Spinal cord (tissue), 10 donors: ENCODE measurements around the gene SKA2. TPM values are rescaled to one million over a fixed set of nuclear protein-coding genes. Genes with fewer than 3 reads are reported as not detected.
A peak's percentile ranks its signal among the peaks of the same experiment; 100 is the strongest.

ENCODE experiments used
- DNase-seq, 6 donors: peaks; one replicate each; pipeline versions ENCODE4 v3.0.0 to v3.0.0-alpha.2; 2013 to 2015; ENCODE audit warnings: low spot score in 6 of 6, low read depth in 4 of 6
- H3K27ac ChIP-seq: one replicate; pipeline ENCODE4 v1.5.1; 2013; ENCODE audit warnings: low read depth, low read length, control low read depth
- H3K27me3 ChIP-seq: one replicate; pipeline ENCODE4 v1.6.1; 2013; ENCODE audit warnings: low read length; ENCODE audit not compliant: control insufficient read depth, insufficient read depth
- H3K36me3 ChIP-seq: one replicate; pipeline ENCODE4 v1.6.1; 2013; ENCODE audit warnings: low read length; ENCODE audit not compliant: control insufficient read depth, insufficient read depth
- H3K4me1 ChIP-seq: one replicate; pipeline ENCODE4 v1.6.1; 2013; ENCODE audit warnings: low read length; ENCODE audit not compliant: control insufficient read depth, insufficient read depth
- H3K4me3 ChIP-seq: one replicate; pipeline ENCODE4 v1.5.1; 2013; ENCODE audit warnings: low read depth, low read length, control low read depth
- H3K9me3 ChIP-seq: one replicate; pipeline ENCODE4 v1.6.1; 2013; ENCODE audit warnings: low read length; ENCODE audit not compliant: control insufficient read depth, insufficient read depth
- WGBS: methylation state at CpG from one replicate; pipeline ENCODE4 v1.1.5; 2013; ENCODE audit warnings: missing lambda C conversion rate; ENCODE audit not compliant: insufficient coverage; 5-methylcytosine and 5-hydroxymethylcytosine counted together
- polyA plus RNA-seq, 2 donors: library from polyadenylated mRNA; unstranded; fragments of 120-200 nt; gene quantifications; one replicate each; pipeline ENCODE4 v1.2.1, GENCODE V29; 2013; ENCODE audit not compliant: insufficient read length in 2 of 2
- total RNA-seq, 2 donors: library from RNA; depleted of rRNA in 1 of 2; stranded (reverse); fragments of 120-200 nt in 1 of 2; fragments of >200 nt in 1 of 2; gene quantifications; one replicate each; pipeline versions ENCODE4 v1.2.3 to v1.2.4, GENCODE V29; 2013 to 2014
- donor health status: healthy.

SKA2 gene
- total and polyA plus RNA-seq, 4 donors, result 83.9 to 118 (median 92.0) TPM

- Histone ChIP-seq H3K9me3 (no peaks in the 10 kb centered on the region), H3K4me1 (peaks cover 5% of the 10 kb centered on the region), H3K27ac (no peak overlapping the region), H3K4me3 (no peak overlapping the region), H3K27me3 (no peaks in the 10 kb centered on the region), H3K36me3 (peaks cover 8% of the 10 kb centered on the region)
- DNase-seq, result peak in 1 of 6 donors; percentile 1
- WGBS, result 77% methylated on average over 5 of the region's 7 CpGs
These were observed 46.4 kb downstream of the SKA2 start for GRCh38 chr17:59108400-59109102.

DNA sequence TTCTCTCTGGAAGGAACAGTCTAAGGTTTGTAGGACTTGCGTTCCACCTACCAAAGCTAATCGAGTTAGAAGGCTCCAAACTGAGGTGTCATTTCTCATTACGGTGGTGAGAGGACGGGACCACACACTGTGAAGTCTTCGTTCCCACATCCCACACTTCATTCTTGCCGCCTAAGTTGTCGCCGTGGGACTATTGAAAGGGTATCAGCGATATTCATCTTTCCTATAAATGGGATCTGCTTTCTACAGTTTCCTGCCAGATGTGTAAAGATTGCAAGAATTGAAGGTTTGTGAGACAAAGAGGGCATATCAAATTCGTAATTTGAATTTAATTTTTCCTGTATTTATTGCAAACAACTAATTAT is 47.7 kb downstream of the SKA2 start:
- Histone ChIP-seq H3K9me3 (no peaks in the 10 kb centered on the region), H3K27ac (peak overlapping the region; percentile 72), H3K27me3 (no peaks in the 10 kb centered on the region), H3K4me1 (peaks cover 5% of the 10 kb centered on the region), H3K36me3 (peaks cover 7% of the 10 kb centered on the region), H3K4me3 (peak overlapping the region; percentile 77)
- DNase-seq, result peak in 1 of 6 donors; percentile 10
- no CpG with 5 or more reads among the region's 10 CpGs for WGBS

DNA sequence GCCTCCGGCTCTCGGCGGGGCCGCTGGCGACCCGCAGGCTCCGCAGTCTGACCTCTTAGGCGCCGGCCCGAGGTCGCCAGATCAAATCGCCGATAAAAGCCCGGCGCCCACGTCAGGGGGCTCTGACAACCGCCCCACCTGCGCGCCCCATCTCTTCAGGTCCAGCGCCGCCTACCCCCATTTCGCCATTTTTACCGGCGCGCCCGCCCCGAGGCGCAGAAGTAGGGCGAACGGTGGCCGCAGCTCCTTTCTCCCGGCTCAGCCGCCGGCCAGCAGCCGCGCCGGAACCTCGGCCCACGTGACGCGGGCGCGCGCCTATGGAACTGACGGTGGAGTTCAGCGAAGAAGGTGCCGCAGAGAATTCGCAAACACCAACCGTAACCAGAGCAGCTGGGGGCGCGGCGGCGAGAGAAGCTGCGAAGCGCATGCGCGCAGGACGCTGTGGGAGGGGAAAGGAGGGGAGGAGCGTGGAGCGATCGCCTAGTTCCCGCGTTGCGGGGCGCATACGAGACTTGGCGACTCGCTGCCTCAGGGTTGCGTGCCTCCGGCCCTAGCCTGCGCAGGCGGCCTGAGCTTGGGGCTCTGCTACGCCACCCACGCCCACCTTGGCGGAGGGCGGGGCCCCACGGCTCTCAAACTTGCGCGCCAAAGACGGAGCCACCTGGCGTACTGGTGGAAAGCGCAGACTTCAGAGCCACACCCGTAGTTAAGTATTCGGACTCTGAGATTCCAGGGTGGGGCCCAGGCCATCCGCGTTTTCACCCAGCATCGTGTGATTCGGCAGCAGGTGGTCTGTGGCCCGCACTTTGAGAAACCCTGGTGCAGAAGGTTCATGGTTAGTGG is 48.3 kb downstream of the SKA2 start, which contains the start of gene TRIM37:
TSS of gene TRIM37 (minus strand) at position 418 of the 843 bp plus-strand sequence. CDS start 419 bp downstream, outside the sequence.
- no peaks in the 10 kb centered on the region for H3K9me3 ChIP-seq
- WGBS, result under 1% methylated on average over 89 of the region's 89 CpGs
- H3K36me3 ChIP-seq, result peaks cover 7% of the 10 kb centered on the region
- H3K4me3 ChIP-seq, result peak within 1 kb of the TSS; percentile 77
- peaks cover 5% of the 10 kb centered on the region for H3K4me1 ChIP-seq
- H3K27ac ChIP-seq, result peak within 1 kb of the TSS; percentile 90
- H3K27me3 ChIP-seq, result no peaks in the 10 kb centered on the region
- DNase-seq, result peak; percentile 93 to 99 (median 96)

DNA sequence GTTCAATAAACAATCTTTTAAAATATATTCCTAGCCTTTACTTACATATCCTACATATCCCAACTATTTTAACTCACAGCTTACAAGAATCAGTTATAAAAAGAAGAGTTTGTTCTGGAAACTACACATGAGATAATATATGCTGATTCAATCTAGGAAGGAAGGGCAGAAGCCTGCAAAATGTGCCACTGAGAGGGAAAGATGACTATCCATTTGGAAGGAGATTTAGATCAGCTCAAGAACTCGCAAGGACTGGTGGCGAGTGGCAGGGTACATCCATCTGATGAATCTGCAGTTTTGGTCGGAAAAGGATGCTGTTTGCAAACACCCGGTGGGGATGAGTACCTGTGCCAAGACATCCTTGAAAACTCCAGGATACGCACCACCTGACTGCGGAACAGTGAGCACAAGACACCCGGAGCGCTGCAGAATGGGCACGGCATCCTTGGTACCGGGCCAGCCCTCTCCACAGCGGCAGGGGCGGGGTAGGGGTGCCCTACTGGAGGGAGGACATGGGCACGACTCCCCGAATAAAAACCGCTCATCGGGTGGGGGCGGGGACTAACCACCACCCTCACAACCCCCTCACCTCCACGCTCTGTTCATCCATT is 49.0 kb downstream of the SKA2 start:
- peak in 5 of 6 donors; percentile 28 to 78 (median 39) for DNase-seq
- WGBS, result under 1% methylated on average over 18 of the region's 18 CpGs

DNA sequence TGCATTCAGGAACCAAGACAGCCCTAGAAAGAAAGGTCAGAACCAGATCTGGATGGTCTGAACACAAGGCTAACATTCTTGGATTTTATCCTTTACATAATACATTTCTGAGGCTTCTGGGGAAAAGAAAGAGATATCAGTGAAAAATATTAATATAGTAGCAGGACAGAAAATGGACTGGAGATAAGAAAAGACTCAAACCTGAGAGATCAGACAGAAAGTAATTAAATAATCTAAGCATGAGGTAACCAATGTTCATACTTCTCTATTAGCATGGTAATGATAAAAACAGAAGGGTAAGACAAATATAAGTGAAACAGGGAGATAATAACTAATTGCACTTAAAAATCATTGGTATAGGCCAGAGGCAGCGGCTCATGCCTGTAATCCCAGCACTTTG is 53.8 kb downstream of the SKA2 start:
- H3K27ac ChIP-seq, result no peak overlapping the region
- WGBS, result no CpG with 5 or more reads among the region's 1 CpG
- H3K27me3 ChIP-seq, result no peaks in the 10 kb centered on the region
- H3K36me3 ChIP-seq, result peaks cover 19% of the 10 kb centered on the region
- H3K4me3 ChIP-seq, result no peak overlapping the region
- H3K4me1 ChIP-seq, result peaks cover 3% of the 10 kb centered on the region
- H3K9me3 ChIP-seq, result no peaks in the 10 kb centered on the region
- DNase-seq, result no peak

More for the DNA sequence above, 49.0 kb downstream of the SKA2 start:
- Histone ChIP-seq H3K36me3 (peaks cover 7% of the 10 kb centered on the region), H3K4me1 (peaks cover 5% of the 10 kb centered on the region), H3K27me3 (no peaks in the 10 kb centered on the region), H3K27ac (peak overlapping the region; percentile 90), H3K4me3 (peak overlapping the region; percentile 77), H3K9me3 (no peaks in the 10 kb centered on the region)

DNA sequence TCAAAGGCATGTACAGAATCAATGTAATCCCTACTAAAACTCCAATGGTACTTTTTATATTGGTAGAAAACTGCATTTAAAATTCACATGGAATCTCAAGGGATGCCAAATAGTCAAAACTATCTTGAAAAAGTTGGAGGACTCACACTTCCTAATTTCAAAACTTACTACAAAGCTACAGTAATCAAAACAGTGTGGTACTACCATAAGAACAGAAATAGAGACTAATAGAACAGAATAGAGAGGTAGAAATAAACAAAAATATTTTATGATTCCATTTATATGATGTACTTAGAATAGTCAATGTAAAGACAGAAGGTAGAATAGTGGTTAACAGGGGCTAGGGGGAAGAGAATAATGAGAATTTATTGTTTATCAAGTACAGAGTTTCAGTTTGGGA is 57.1 kb downstream of the SKA2 start:
- Histone ChIP-seq H3K36me3 (peaks cover 12% of the 10 kb centered on the region), H3K4me3 (no peak overlapping the region), H3K4me1 (no peaks in the 10 kb centered on the region), H3K9me3 (no peaks in the 10 kb centered on the region), H3K27me3 (no peaks in the 10 kb centered on the region), H3K27ac (no peak overlapping the region)
- no peak for DNase-seq

DNA sequence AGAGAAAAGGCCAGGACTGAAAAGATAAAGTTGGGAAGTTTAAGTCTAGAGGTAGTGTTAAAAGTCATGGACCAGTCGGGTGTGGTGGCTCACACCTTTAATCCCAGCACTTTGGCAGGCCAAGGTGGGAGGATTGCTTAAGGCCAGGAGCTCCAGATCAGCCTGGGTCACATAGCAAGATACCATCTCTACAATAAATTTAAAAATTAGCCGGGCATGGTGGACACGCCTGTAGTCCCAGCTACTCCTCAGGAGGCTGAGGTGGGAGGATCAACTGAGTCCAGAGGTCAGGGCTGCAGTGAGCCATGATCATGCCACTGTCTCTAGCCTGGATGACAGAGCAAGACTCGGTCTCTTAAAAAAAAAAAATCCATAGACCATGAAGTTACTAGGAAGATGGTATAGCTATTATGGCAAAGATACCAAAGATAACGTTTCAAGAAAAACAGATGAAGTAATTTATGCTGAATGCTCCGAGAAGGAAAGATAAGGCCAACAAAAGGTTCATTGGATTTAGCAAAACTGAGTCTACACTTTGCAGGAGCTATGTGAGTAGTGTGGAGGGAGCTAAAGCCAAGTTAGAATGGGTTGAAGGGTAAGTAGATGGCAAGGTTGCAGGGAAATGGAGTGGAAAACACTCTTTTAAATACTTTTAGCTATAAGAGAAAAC is 60.0 kb downstream of the SKA2 start:
- 72% methylated on average over 3 of the region's 6 CpGs for WGBS
- Histone ChIP-seq H3K27ac (no peak overlapping the region), H3K4me3 (no peak overlapping the region), H3K4me1 (no peaks in the 10 kb centered on the region), H3K36me3 (peaks cover 12% of the 10 kb centered on the region), H3K27me3 (no peaks in the 10 kb centered on the region), H3K9me3 (no peaks in the 10 kb centered on the region)
- DNase-seq, result no peak

- Histone ChIP-seq H3K9me3 (no peaks in the 10 kb centered on the region), H3K4me3 (no peak overlapping the region), H3K27me3 (no peaks in the 10 kb centered on the region), H3K4me1 (no peaks in the 10 kb centered on the region), H3K27ac (no peak overlapping the region), H3K36me3 (peaks cover 16% of the 10 kb centered on the region)
- DNase-seq, result peak in 1 of 6 donors; percentile 4
- WGBS, result 100% methylated on average over 1 of the region's 8 CpGs
These were observed 61.2 kb downstream of the SKA2 start for GRCh38 chr17:59093702-59094231.

DNA sequence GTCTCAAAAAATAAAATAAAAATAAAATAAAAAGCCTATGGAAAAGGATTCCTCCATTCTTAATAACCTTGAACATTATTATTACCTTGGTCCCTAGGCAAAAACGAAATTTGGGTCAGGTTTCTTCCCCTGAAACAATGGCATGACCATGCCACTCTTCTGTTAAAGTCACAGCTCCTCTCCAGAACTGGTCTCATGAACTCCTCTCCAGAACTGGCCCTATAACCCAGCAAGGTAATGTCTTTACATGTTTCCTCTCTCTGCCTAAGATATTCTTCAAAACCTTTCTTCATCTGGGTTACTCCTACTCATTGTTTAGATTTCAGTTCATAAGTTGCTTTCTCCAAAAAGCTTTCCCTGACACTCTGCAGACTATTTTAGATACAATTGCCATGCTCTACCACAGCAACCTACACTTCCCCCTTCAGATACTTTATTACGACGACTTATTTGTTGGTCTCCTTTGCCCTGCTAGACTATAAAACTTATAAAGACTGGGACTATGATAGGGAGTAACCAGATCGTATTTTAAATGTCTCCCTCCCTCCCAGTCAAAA is 61.8 kb downstream of the SKA2 start:
- no peak overlapping the region for H3K4me3 ChIP-seq
- 91% methylated on average over 1 of the region's 4 CpGs for WGBS

More for the DNA sequence above, 61.8 kb downstream of the SKA2 start:
- Histone ChIP-seq H3K36me3 (peaks cover 20% of the 10 kb centered on the region), H3K27me3 (no peaks in the 10 kb centered on the region), H3K4me1 (no peaks in the 10 kb centered on the region), H3K27ac (no peak overlapping the region), H3K9me3 (no peaks in the 10 kb centered on the region)
- no peak for DNase-seq
